PC-3 (cell line): ENCODE results near the gene CAST. TPM values are rescaled to one million over a fixed set of nuclear protein-coding genes. Genes with fewer than 3 reads are reported as not detected.
A peak's percentile ranks its signal among the peaks of the same experiment; 100 is the strongest.
"Not testable (repeated sequence)": the region's sequence is repeated elsewhere in the genome, so short reads cannot be mapped to it uniquely, and the experiment has no call there.

Experiments
- ATAC-seq: fragments of 200-7000 bp; cut with Tn5 transposase; 2 replicates; pipeline ENCODE4 v1.9.1; 2020; ENCODE audit warnings: mild to moderate bottlenecking, moderate library complexity
- BruUV-seq: library from RNA; stranded (reverse); fragments of 400-500 nt; replicated peaks from 2 replicates; lab custom pipeline; 2021; lab: Mats Ljungman, UMichigan
- CTCF ChIA-PET: fragments of 300-600 bp; sonication (Branson Sonifier 250); formaldehyde crosslinking; loops from one replicate; lab custom pipeline; 2022; ENCODE audit warnings: antibody characterized with exemption; lab: Charles Lee
- POLR2A ChIA-PET: fragments of 300-600 bp; sonication (Branson Sonifier 250); formaldehyde crosslinking; loops from one replicate; lab custom pipeline; 2022; ENCODE audit warnings: antibody characterized with exemption; ENCODE audit not compliant: unreplicated experiment; lab: Charles Lee
- DNase-seq: peaks from one replicate; pipeline ENCODE4 v3.0.0-alpha.2; 2015
- H2AFZ ChIP-seq: fragments of 300-600 bp; sonication (generic); 2 replicates; pipeline ENCODE4 v1.6.0; 2016; ENCODE audit warnings: antibody characterized with exemption, low read length
- H3F3A ChIP-seq: fragments of 300-600 bp; sonication (generic); one replicate; pipeline ENCODE4 v1.6.0; 2017; ENCODE audit warnings: antibody characterized with exemption, low read length, control low read depth, mild to moderate bottlenecking; ENCODE audit not compliant: unreplicated experiment
- H3K27ac ChIP-seq: fragments of 300-600 bp; sonication (generic); 2 replicates; pipeline ENCODE4 v1.5.1; 2016; ENCODE audit warnings: mild to moderate bottlenecking, low read length
- H3K27me3 ChIP-seq: fragments of 300-600 bp; sonication (generic); 2 replicates; pipeline ENCODE4 v1.6.1; 2016; ENCODE audit warnings: low read length, mixed read lengths
- H3K36me3 ChIP-seq: fragments of 300-600 bp; sonication (generic); 2 replicates; pipeline ENCODE4 v1.6.1; 2016; ENCODE audit warnings: low read depth, mixed run types, low read length, mixed read lengths
- H3K4me1 ChIP-seq: fragments of 300-600 bp; sonication (generic); 2 replicates; pipeline ENCODE4 v1.5.1; 2016; ENCODE audit warnings: low read length; ENCODE audit not compliant: insufficient read depth
- H3K4me2 ChIP-seq: fragments of 300-600 bp; sonication (generic); 2 replicates; pipeline ENCODE4 v1.6.0; 2016; ENCODE audit warnings: low read length
- H3K4me3 ChIP-seq: fragments of 300-600 bp; sonication (generic); 2 replicates; pipeline ENCODE4 v1.5.1; 2016; ENCODE audit warnings: mild to moderate bottlenecking, low read length, mixed read lengths
- H3K79me2 ChIP-seq: fragments of 300-600 bp; sonication (generic); 2 replicates; pipeline ENCODE4 v1.6.1; 2017; ENCODE audit warnings: low read length, mixed read lengths
- H3K9ac ChIP-seq: fragments of 300-600 bp; sonication (generic); 2 replicates; pipeline ENCODE4 v1.6.0; 2016; ENCODE audit warnings: mild to moderate bottlenecking, low read length
- H3K9me2 ChIP-seq: fragments of 300-600 bp; sonication (generic); replicated peaks from 2 replicates; pipeline ENCODE4 v1.6.1; 2016; ENCODE audit warnings: mixed run types, low read length, mixed read lengths
- H3K9me3 ChIP-seq: fragments of 300-600 bp; sonication (generic); 2 replicates; pipeline ENCODE4 v1.6.1; 2016; ENCODE audit warnings: low read length, mixed read lengths
- H4K20me1 ChIP-seq: fragments of 300-600 bp; sonication (generic); 2 replicates; pipeline ENCODE4 v1.6.1; 2016; ENCODE audit warnings: low read length, mixed read lengths
- CTCF ChIP-seq: fragments of 300-600 bp; sonication (generic); conservative IDR thresholded peaks from 2 replicates; pipeline ENCODE4 v1.5.1; 2017; ENCODE audit warnings: antibody characterized with exemption, low read depth, mild to moderate bottlenecking, low read length
- EZH2 ChIP-seq: fragments of 300-600 bp; sonication (generic); IDR thresholded peaks from one replicate; pipeline ENCODE4 v1.6.1; 2017; ENCODE audit warnings: antibody characterized with exemption, mild to moderate bottlenecking, low read length; ENCODE audit not compliant: unreplicated experiment
- EZH2phosphoT487 ChIP-seq: fragments of 300-600 bp; sonication (generic); IDR thresholded peaks from 2 replicates; pipeline ENCODE4 v1.6.1; 2018; ENCODE audit warnings: mild to moderate bottlenecking, antibody characterized with exemption, low read length, borderline replicate concordance
- intact Hi-C: fragments of 100-400 bp; cut with micrococcal nuclease; formaldehyde crosslinking; loops from 2 replicates; pipeline ENCODE4 v1.9.0; 2023
- total RNA-seq: library from RNA; depleted of rRNA; stranded (reverse); fragments of >200 nt; gene quantifications from 2 replicates; pipeline ENCODE4 v1.2.3, GENCODE V29; 2014

The CAST gene
- total RNA-seq, 1 experiment from 2014 or later = 73.2 TPM

DNA sequence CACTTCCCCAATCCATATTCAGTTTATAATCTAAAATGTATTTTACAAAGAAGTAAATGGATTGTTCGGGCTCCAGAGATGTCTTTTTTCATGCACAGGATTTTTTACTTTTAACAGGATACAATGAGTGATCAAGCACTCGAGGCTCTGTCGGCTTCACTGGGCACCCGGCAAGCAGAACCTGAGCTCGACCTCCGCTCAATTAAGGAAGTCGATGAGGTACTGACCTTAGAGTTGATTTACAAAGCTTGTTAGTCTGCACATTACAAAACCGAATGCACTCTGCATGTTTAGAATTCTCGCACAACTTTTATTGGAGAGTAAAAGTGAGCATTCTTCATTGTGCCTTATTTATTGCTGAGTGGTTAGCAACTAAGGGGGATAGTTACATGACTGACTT is 80.4 kb downstream of the CAST start:
- Histone ChIP-seq H3K9ac (no peak overlapping the region), H2AFZ (no peak overlapping the region), H4K20me1 (no peaks in the 10 kb centered on the region), H3K27me3 (no peaks in the 10 kb centered on the region), H3K4me3 (no peak overlapping the region), H3K27ac (no peak overlapping the region), H3K4me1 (no peaks in the 10 kb centered on the region; the same call in 1 of the 2 replicates), H3K9me3 (no peaks in the 10 kb centered on the region), H3K79me2 (no peaks in the 10 kb centered on the region), H3K9me2 (no peaks in the 10 kb centered on the region), H3K36me3 (peaks cover 19% of the 10 kb centered on the region), H3K4me2 (no peak overlapping the region), H3F3A (no peaks in the 10 kb centered on the region)
- intact Hi-C loops = no loop called here
- ChIA-PET POLR2A (no interaction called here), CTCF (no interaction called here)
- BruUV-seq = no TSS peak
- no peak for TF ChIP-seq EZH2
- no peak for TF ChIP-seq EZH2phosphoT487
- TF ChIP-seq CTCF = no peak
- DNase-seq = no peak
- ATAC-seq = no peak

DNA sequence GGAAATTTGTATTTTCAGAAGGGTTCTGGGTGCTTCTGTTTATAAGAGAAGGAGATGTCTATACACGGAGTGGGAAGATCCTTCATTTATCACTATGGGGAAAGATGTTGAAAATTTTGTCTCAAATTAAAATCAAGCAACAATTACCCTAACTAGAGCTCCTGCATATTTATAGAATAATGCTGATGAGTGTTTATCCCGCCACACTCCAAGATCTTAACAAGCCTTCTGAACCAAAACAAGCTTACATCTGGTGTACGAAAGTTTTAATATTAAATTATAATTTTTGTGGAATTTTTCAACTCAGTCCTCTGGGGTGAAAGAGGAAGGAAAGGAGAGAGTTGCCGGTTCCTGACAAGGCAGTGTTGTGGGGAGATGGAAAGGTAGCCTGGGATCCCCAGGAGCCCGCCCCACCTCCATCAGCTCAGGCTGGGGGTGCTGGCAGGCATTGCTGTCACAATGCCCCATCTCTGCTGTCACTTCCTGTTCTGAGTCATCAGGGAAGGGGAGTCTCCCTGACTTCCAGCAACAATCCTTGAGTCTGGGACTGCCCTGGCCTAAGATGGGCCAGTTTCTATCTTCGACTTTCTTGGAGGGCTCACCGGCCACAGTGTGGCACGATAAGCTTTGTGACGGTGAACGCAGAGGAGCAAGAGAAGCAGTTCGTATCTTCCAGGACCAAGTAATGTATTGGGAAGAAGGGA is 81.0 kb downstream of the CAST start:
- H3F3A ChIP-seq = no peaks in the 10 kb centered on the region
- no peaks in the 10 kb centered on the region for H3K9me2 ChIP-seq
- H3K27me3 ChIP-seq = no peaks in the 10 kb centered on the region
- BruUV-seq = no TSS peak
- CTCF ChIA-PET = no interaction called here
- ATAC-seq (peak; percentile 74), DNase-seq (peak; percentile 38)
- intact Hi-C loops = no loop called here
- H3K9me3 ChIP-seq = no peaks in the 10 kb centered on the region
- TF ChIP-seq EZH2phosphoT487 = no peak
- TF ChIP-seq CTCF = no peak
- no peak for TF ChIP-seq EZH2
- H3K4me1 ChIP-seq = no peaks in the 10 kb centered on the region; the same call in 1 of the 2 replicates
- no peak overlapping the region for H3K4me3 ChIP-seq
- no peak overlapping the region for H3K27ac ChIP-seq
- POLR2A ChIA-PET = no interaction called here
- no peaks in the 10 kb centered on the region for H4K20me1 ChIP-seq
- H3K4me2 ChIP-seq = no peak overlapping the region
- H3K9ac ChIP-seq = no peak overlapping the region
- H3K79me2 ChIP-seq = no peaks in the 10 kb centered on the region
- H3K36me3 ChIP-seq = peaks cover 16% of the 10 kb centered on the region
- H2AFZ ChIP-seq = no peak overlapping the region

DNA sequence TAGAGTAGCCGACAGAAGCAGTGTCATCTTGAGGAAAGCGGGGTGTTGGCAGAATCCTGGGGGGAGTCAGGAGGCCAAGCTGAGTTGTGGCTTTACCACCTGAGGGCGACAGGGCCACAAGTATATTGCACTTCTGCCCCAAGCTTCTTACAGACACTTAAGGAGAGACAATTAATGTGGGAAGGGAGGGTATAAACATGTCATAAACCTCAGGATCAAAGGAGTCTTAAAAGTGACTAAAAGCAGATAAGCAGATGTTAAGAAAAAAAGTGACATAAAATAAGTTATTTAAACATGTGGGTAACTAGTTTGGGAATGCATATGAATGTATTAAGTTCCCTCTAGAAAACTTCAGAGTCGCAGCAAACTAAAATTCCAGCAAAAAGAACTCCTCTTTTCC is 81.6 kb downstream of the CAST start:
- POLR2A ChIA-PET = no interaction called here

GRCh38 chr5:96744218-96744617 is 82.0 kb downstream of the CAST start:
- H4K20me1 ChIP-seq, H3K4me1 ChIP-seq, H3K4me2 ChIP-seq, H3K79me2 ChIP-seq, H3K27ac ChIP-seq, BruUV-seq, H3F3A ChIP-seq, H3K9ac ChIP-seq, H3K4me3 ChIP-seq, H3K27me3 ChIP-seq, POLR2A ChIA-PET, intact Hi-C loops, H3K9me2 ChIP-seq, ATAC-seq, CTCF ChIA-PET, DNase-seq, H3K9me3 ChIP-seq, H2AFZ ChIP-seq: not testable (repeated sequence)
- peaks cover 16% of the 10 kb centered on the region for H3K36me3 ChIP-seq

More for the DNA sequence above, 81.6 kb downstream of the CAST start:
- CTCF ChIA-PET = no interaction called here
- no peaks in the 10 kb centered on the region; the same call in 1 of the 2 replicates for H3K4me1 ChIP-seq
- no peak overlapping the region for H3K27ac ChIP-seq
- no peak overlapping the region for H3K9ac ChIP-seq
- H2AFZ ChIP-seq = no peak overlapping the region
- TF ChIP-seq EZH2 (no peak), EZH2phosphoT487 (no peak), CTCF (no peak)
- H3K9me3 ChIP-seq = no peaks in the 10 kb centered on the region
- H3F3A ChIP-seq = no peaks in the 10 kb centered on the region
- intact Hi-C loops = no loop called here
- H3K9me2 ChIP-seq = no peaks in the 10 kb centered on the region
- H3K27me3 ChIP-seq = no peaks in the 10 kb centered on the region
- no peaks in the 10 kb centered on the region for H3K79me2 ChIP-seq
- no peak overlapping the region for H3K4me2 ChIP-seq
- no peak for DNase-seq
- H3K4me3 ChIP-seq = no peak overlapping the region
- peaks cover 16% of the 10 kb centered on the region for H3K36me3 ChIP-seq
- no TSS peak for BruUV-seq
- no peaks in the 10 kb centered on the region for H4K20me1 ChIP-seq
- ATAC-seq = no peak
